Keratinocyte (primary cell): ENCODE measurements around the gene PIN1. TPM values are rescaled to one million over a fixed set of nuclear protein-coding genes. Genes with fewer than 3 reads are reported as not detected.
A peak's percentile ranks its signal among the peaks of the same experiment; 100 is the strongest.

Experiments
- DNase-seq: peaks from one replicate; pipeline ENCODE4 v3.0.0-alpha.2; 2011; ENCODE audit warnings: low read depth, missing footprints, low spot score
- FAIRE-seq: peaks from 2 replicates; lab custom pipeline; 2011; peaks lifted over from hg19 to GRCh38; lab: Jason Lieb, UNC
- H2AFZ ChIP-seq: 2 replicates; pipeline ENCODE4 v1.6.0; 2012; ENCODE audit warnings: low read length, control low read depth, inconsistent platforms; ENCODE audit not compliant: control insufficient read depth
- H3K27ac ChIP-seq: 2 replicates; pipeline ENCODE4 v1.5.1; 2011; ENCODE audit warnings: low read length; ENCODE audit not compliant: control insufficient read depth, insufficient read depth
- H3K27me3 ChIP-seq: 3 replicates; pipeline ENCODE4 v1.6.0; 2011; ENCODE audit warnings: low read length; ENCODE audit not compliant: control insufficient read depth, insufficient read depth; ENCODE audit errors: extremely low read depth
- H3K36me3 ChIP-seq, 2 experiments: 2 replicates in 1 of 2; 3 replicates in 1 of 2; pipeline ENCODE4 v1.5.1; 2011; ENCODE audit warnings: low read length in 2 of 2, mild to moderate bottlenecking in 1 of 2; ENCODE audit not compliant: control insufficient read depth in 2 of 2, insufficient read depth in 2 of 2; ENCODE audit errors: extremely low read depth in 1 of 2
- H3K4me1 ChIP-seq: 3 replicates; pipeline ENCODE4 v1.5.1; 2011; ENCODE audit warnings: low read length; ENCODE audit not compliant: control insufficient read depth, insufficient read depth; ENCODE audit errors: extremely low read depth
- H3K4me2 ChIP-seq: 3 replicates; pipeline ENCODE4 v1.6.0; 2011; ENCODE audit warnings: low read depth, low read length; ENCODE audit not compliant: control insufficient read depth, insufficient read depth; ENCODE audit errors: extremely low read depth
- H3K4me3 ChIP-seq, 3 experiments: fragments of 200-600 bp in 1 of 3; sonication (generic) in 1 of 3; 2 replicates in 2 of 3; 3 replicates in 1 of 3; pipeline ENCODE4 v1.5.1; 2011 to 2016; ENCODE audit warnings: low read length in 3 of 3, mild to moderate bottlenecking in 3 of 3, control low read depth in 2 of 3, inconsistent platforms in 1 of 3, low read depth in 1 of 3, mixed read lengths in 1 of 3, mixed run types in 1 of 3, moderate library complexity in 1 of 3; ENCODE audit not compliant: control insufficient read depth in 2 of 3, insufficient read depth in 2 of 3; ENCODE audit errors: extremely low read depth in 1 of 3
- H3K79me2 ChIP-seq: 2 replicates; pipeline ENCODE4 v1.6.0; 2012; ENCODE audit warnings: low read length; ENCODE audit not compliant: control insufficient read depth, insufficient read depth
- H3K9ac ChIP-seq: 3 replicates; pipeline ENCODE4 v1.6.0; 2011; ENCODE audit warnings: low read length; ENCODE audit not compliant: control insufficient read depth, insufficient read depth; ENCODE audit errors: extremely low read depth
- H3K9me1 ChIP-seq: 3 replicates; pipeline ENCODE4 v1.6.0; 2011; ENCODE audit warnings: low read length; ENCODE audit not compliant: control insufficient read depth, insufficient read depth; ENCODE audit errors: extremely low read depth
- H3K9me3 ChIP-seq: 2 replicates; pipeline ENCODE4 v1.5.1; 2012; ENCODE audit warnings: low read depth, low read length; ENCODE audit not compliant: control insufficient read depth
- H4K20me1 ChIP-seq: 3 replicates; pipeline ENCODE4 v1.6.0; 2011; ENCODE audit warnings: low read length; ENCODE audit not compliant: control insufficient read depth, insufficient read depth; ENCODE audit errors: extremely low read depth
- CTCF ChIP-seq, 3 experiments: IDR thresholded peaks in 1 of 3; conservative IDR thresholded peaks in 1 of 3; optimal IDR thresholded peaks in 1 of 3; 2 replicates in 2 of 3; 3 replicates in 1 of 3; pipeline versions ENCODE3 to v1.5.1; 2011; ENCODE audit warnings: low read length in 3 of 3, mild to moderate bottlenecking in 3 of 3, moderate library complexity in 2 of 3, control low read depth in 1 of 3, inconsistent platforms in 1 of 3; ENCODE audit not compliant: insufficient read depth in 2 of 3; ENCODE audit errors: extremely low read depth in 1 of 3
- EZH2 ChIP-seq: IDR thresholded peaks from one replicate; pipeline ENCODE4 v1.6.1; 2012; ENCODE audit warnings: inconsistent platforms, mild to moderate bottlenecking, low read length, moderate library complexity
- dilution Hi-C: fragments of 300-500 bp; cut with MboI; formaldehyde crosslinking; loops from one replicate; pipeline ENCODE4 v1.7.0; 2020; ENCODE audit warnings: low sequenced_read_pairs; ENCODE audit not compliant: extremely low pct_ligation_motif_present
- polyA plus RNA-seq, 5 experiments: library from polyadenylated mRNA; depleted of rRNA in 3 of 5; stranded (reverse) in 3 of 5; stranded (forward) in 1 of 5; unstranded in 1 of 5; fragments of >200 nt; gene quantifications; 1 replicate in 1 of 5; 2 replicates in 3 of 5; 3 replicates in 1 of 5; pipeline versions ENCODE4 v1.2.1 to v1.2.3, GENCODE V29; 2011 to 2012; ENCODE audit warnings: missing spikeins in 2 of 5, low read depth in 1 of 5, low replicate concordance in 1 of 5

Gene PIN1
- polyA plus RNA-seq, 1 donor (not counting 4 experiments of a cell fraction or from before 2014, with no cell fraction given): 39.8 TPM

- Histone ChIP-seq H3K4me3 (peak overlapping the region in 2 of 3 experiments; percentile 89 to 94), H3K4me1 (peaks cover 8% of the 10 kb centered on the region), H2AFZ (no peak overlapping the region), H3K27ac (no peak overlapping the region), H4K20me1 (no peaks in the 10 kb centered on the region), H3K79me2 (peaks cover 29% of the 10 kb centered on the region), H3K9me3 (no peaks in the 10 kb centered on the region), H3K9ac (no peak overlapping the region), H3K4me2 (no peak overlapping the region), H3K27me3 (no peaks in the 10 kb centered on the region), H3K36me3 (peaks cover 11 to 20% of the 10 kb centered on the region in 2 experiments), H3K9me1 (no peaks in the 10 kb centered on the region)
- dilution Hi-C loops: no loop called here
- no peak for FAIRE-seq
- TF ChIP-seq CTCF (optimal IDR thresholded peaks at IDR 0.05 in 1 of 3, IDR thresholded peaks at IDR 0.05 in 1 of 3, conservative IDR thresholded peaks at IDR 0.05 in 1 of 3; ENCODE audit: extremely low read depth in 1 of 3, insufficient read depth in 2 of 3, low read length in 3 of 3): no peak
- no peak for TF ChIP-seq EZH2
- no peak for DNase-seq
Measured at GRCh38 chr19:9834307-9834725, 802 bp upstream of the PIN1 start.

GRCh38 chr19:9835507-9835949 is 410 bp downstream of the PIN1 start:
- peak overlapping the region; percentile 82 for H2AFZ ChIP-seq
- H3K79me2 ChIP-seq: peaks cover 19% of the 10 kb centered on the region
- peaks cover 8% of the 10 kb centered on the region for H3K4me1 ChIP-seq
- FAIRE-seq: no peak
- TF ChIP-seq EZH2 (no peak), CTCF (optimal IDR thresholded peaks at IDR 0.05 in 1 of 3, IDR thresholded peaks at IDR 0.05 in 1 of 3, conservative IDR thresholded peaks at IDR 0.05 in 1 of 3; ENCODE audit: extremely low read depth in 1 of 3, insufficient read depth in 2 of 3, low read length in 3 of 3) (no peak)
- no peaks in the 10 kb centered on the region for H3K9me1 ChIP-seq
- peak overlapping the region; percentile 17 for H3K27ac ChIP-seq
- H3K27me3 ChIP-seq: no peaks in the 10 kb centered on the region
- H3K36me3 ChIP-seq: peaks cover 11 to 16% of the 10 kb centered on the region in 2 experiments
- no peaks in the 10 kb centered on the region for H3K9me3 ChIP-seq
- no peaks in the 10 kb centered on the region for H4K20me1 ChIP-seq
- H3K4me2 ChIP-seq: peak overlapping the region; percentile 99
- dilution Hi-C loops: no loop called here
- H3K9ac ChIP-seq: peak overlapping the region; percentile 77
- DNase-seq: no peak
- peak overlapping the region; percentile 88 to 94 (median 92) for H3K4me3 ChIP-seq
